CD14-positive monocyte (primary cell): ENCODE data around the gene GPR132. TPM values are rescaled to one million over a fixed set of nuclear protein-coding genes. Genes with fewer than 3 reads are reported as not detected.

ENCODE experiments used
- DNase-seq, 3 donors: peaks; one replicate each; pipeline ENCODE4 v3.0.0-alpha.2; 2011 to 2022
- H2AFZ ChIP-seq: 2 replicates; pipeline ENCODE4 v1.6.0; 2012; ENCODE audit warnings: mild to moderate bottlenecking, low read depth, low read length, inconsistent platforms; ENCODE audit not compliant: insufficient read depth, poor library complexity, severe bottlenecking
- H3K27ac ChIP-seq, 2 donors: 1 replicate in 1 of 2; 2 replicates in 1 of 2; pipeline ENCODE4 v1.5.1; 2012 to 2013; ENCODE audit warnings: low read length in 2 of 2, control low read depth in 1 of 2, inconsistent platforms in 1 of 2, low read depth in 1 of 2, mild to moderate bottlenecking in 1 of 2
- H3K27me3 ChIP-seq, 2 donors: one replicate each; pipeline versions ENCODE4 v1.6.0 to v1.6.1; 2011 to 2013; ENCODE audit warnings: low read length in 2 of 2; ENCODE audit not compliant: control insufficient read depth in 2 of 2, insufficient read depth in 2 of 2
- H3K36me3 ChIP-seq, 2 donors: replicated peaks in 1 of 2; 1 replicate in 1 of 2; 2 replicates in 1 of 2; pipeline versions ENCODE4 v1.5.1 to v1.6.1; 2012 to 2013; ENCODE audit warnings: low read length in 2 of 2, control low read depth in 1 of 2, inconsistent platforms in 1 of 2, mild to moderate bottlenecking in 1 of 2; ENCODE audit not compliant: insufficient read depth in 2 of 2, control insufficient read depth in 1 of 2
- H3K4me1 ChIP-seq, 2 donors: 1 replicate in 1 of 2; 2 replicates in 1 of 2; pipeline versions ENCODE4 v1.5.1 to v1.6.1; 2012 to 2013; ENCODE audit warnings: low read length in 2 of 2, control low read depth in 1 of 2, inconsistent platforms in 1 of 2, mild to moderate bottlenecking in 1 of 2, moderate library complexity in 1 of 2; ENCODE audit not compliant: insufficient read depth in 2 of 2, control insufficient read depth in 1 of 2
- H3K4me2 ChIP-seq: replicated peaks from 2 replicates; pipeline ENCODE3; 2012; ENCODE audit warnings: low read length, moderate library complexity, mild to moderate bottlenecking; ENCODE audit not compliant: poor library complexity, severe bottlenecking; ENCODE audit errors: extremely low read depth
- H3K4me3 ChIP-seq, 3 experiments: fragments of 200-600 bp in 1 of 3; sonication (generic) in 1 of 3; replicated peaks in 1 of 3; 1 replicate in 2 of 3; 2 replicates in 1 of 3; pipeline ENCODE4 v1.5.1; 2011 to 2013; ENCODE audit warnings: low read length in 3 of 3, mild to moderate bottlenecking in 3 of 3, control low read depth in 2 of 3, low read depth in 2 of 3, inconsistent platforms in 1 of 3, moderate library complexity in 1 of 3
- H3K79me2 ChIP-seq: 2 replicates; pipeline ENCODE4 v1.6.0; 2012; ENCODE audit warnings: mild to moderate bottlenecking, control low read depth, inconsistent platforms, low read length, moderate library complexity; ENCODE audit not compliant: insufficient read depth
- H3K9ac ChIP-seq: 2 replicates; pipeline ENCODE4 v1.6.0; 2017; ENCODE audit warnings: low read length, mild to moderate bottlenecking; ENCODE audit not compliant: insufficient read depth, poor library complexity, severe bottlenecking
- H3K9me3 ChIP-seq, 2 donors: replicated peaks in 1 of 2; 1 replicate in 1 of 2; 2 replicates in 1 of 2; pipeline versions ENCODE4 v1.5.1 to v1.6.1; 2012 to 2013; ENCODE audit warnings: low read length in 2 of 2, control low read depth in 1 of 2; ENCODE audit not compliant: control insufficient read depth in 1 of 2, insufficient read depth in 1 of 2
- H4K20me1 ChIP-seq: 2 replicates; pipeline ENCODE4 v1.6.0; 2012; ENCODE audit warnings: mild to moderate bottlenecking, low read length, control low read depth, moderate library complexity; ENCODE audit not compliant: insufficient read depth
- H3K27ac Mint-ChIP-seq, 7 donors: one replicate each; pipeline ENCODE4 v1.8.0; 2020; ENCODE audit warnings: mild to moderate bottlenecking in 7 of 7, mixed read lengths in 7 of 7, moderate library complexity in 6 of 7, inconsistent platforms in 2 of 7
- H3K27me3 Mint-ChIP-seq, 3 donors: one replicate each; pipeline ENCODE4 v1.8.0; 2021 to 2022; ENCODE audit warnings: low read depth in 3 of 3, mild to moderate bottlenecking in 3 of 3, mixed read lengths in 3 of 3, moderate library complexity in 3 of 3, inconsistent platforms in 1 of 3
- H3K36me3 Mint-ChIP-seq, 2 donors: one replicate each; pipeline ENCODE4 v1.8.0; 2020; ENCODE audit warnings: mixed read lengths in 2 of 2, inconsistent platforms in 1 of 2, mild to moderate bottlenecking in 1 of 2
- H3K4me1 Mint-ChIP-seq: one replicate; pipeline ENCODE4 v1.8.0; 2020; ENCODE audit warnings: mild to moderate bottlenecking, mixed read lengths
- H3K4me3 Mint-ChIP-seq, 2 donors: one replicate each; pipeline ENCODE4 v1.8.0; 2020; ENCODE audit warnings: mild to moderate bottlenecking in 2 of 2, mixed read lengths in 2 of 2, moderate library complexity in 1 of 2
- H3K9me3 Mint-ChIP-seq, 7 donors: one replicate each; pipeline ENCODE4 v1.8.0; 2020 to 2022; ENCODE audit warnings: mixed read lengths in 7 of 7, mild to moderate bottlenecking in 6 of 7, moderate library complexity in 6 of 7, inconsistent platforms in 2 of 7
- CTCF ChIP-seq: fragments of 200-600 bp; IDR thresholded peaks from one replicate; pipeline ENCODE4 v1.8.0; 2022; ENCODE audit warnings: antibody characterized with exemption, mild to moderate bottlenecking
- WGBS: methylation state at CpG from one replicate; pipeline ENCODE4 v1.1.5; 2013; ENCODE audit warnings: missing lambda C conversion rate; ENCODE audit not compliant: insufficient coverage; 5-methylcytosine and 5-hydroxymethylcytosine counted together
- intact Hi-C, 2 donors: fragments of 100-400 bp; cut with micrococcal nuclease; formaldehyde crosslinking; loops; one replicate each; pipeline versions ENCODE4 v1.15.0 to v1.15.1; 2023
- polyA plus RNA-seq, 3 donors: library from polyadenylated mRNA; depleted of rRNA in 1 of 3; unstranded in 2 of 3; stranded (reverse) in 1 of 3; fragments of 300-500 nt in 2 of 3; fragments of >200 nt in 1 of 3; fragmentation: Illumina TruSeq in 2 of 3; gene quantifications; 1 replicate in 2 of 3; 2 replicates in 1 of 3; pipeline ENCODE4 v1.2.3, GENCODE V29; 2012 to 2021

The GPR132 gene
- polyA plus RNA-seq, 3 donors, result 6.3 to 19.0 (median 13.0) TPM

DNA sequence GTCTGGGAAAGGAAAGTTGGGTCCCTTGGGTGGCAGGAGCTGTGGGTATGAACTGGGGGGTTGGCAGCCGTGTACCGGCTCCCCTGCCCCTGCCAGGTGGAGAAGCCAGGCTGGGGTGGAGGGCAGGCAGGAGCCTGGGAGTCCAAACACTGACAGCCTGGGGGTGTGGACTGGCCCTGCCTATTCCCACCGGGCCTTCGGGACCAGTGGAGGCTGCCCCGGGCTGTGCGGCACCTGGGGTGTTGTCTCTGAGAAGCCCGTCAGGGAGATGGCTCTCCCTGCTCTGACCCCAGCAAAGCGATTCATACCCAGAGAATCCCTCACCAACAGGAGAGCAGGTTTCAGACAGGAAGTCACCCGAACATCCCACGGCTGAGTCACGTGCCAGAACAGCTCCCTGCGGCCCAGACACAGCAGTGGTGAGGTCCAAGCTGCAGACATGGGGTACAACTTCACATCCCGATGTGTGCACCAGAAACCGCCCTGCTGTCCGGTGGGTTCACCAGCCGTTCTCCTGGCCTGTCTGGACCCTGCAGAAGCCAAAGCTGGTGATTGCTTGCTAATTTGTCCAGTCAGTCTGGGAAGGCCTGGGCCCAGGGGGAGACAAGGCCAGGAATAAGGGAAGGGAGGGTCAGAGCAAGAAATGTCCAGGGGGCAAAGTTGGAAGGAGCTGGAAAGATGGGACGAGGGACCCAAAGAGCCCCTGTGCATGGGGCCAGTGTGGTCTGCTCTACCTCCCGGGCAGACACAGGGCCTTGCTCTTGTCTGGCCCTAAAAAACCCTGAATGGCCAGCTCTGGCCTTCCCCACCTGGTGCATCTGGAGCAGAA, 2.1 kb upstream of the GPR132 start:
- H2AFZ ChIP-seq, result no peak overlapping the region
- H3K79me2 ChIP-seq, result peaks cover 52% of the 10 kb centered on the region
- Mint-ChIP-seq H3K4me3 (no peak overlapping the region), H3K9me3 (peaks cover 0 to 3% (median 0%) of the 10 kb centered on the region in 7 donors), H3K27me3 (peaks cover 0 to 4% (median 4%) of the 10 kb centered on the region in 3 donors), H3K27ac (peak overlapping the region; percentile 46 to 99 (median 86)), H3K4me1 (peaks cover 84% of the 10 kb centered on the region), H3K36me3 (peaks cover 7 to 11% of the 10 kb centered on the region in 2 donors)
- intact Hi-C loops, result loop anchor here in 1 of 2 donors (10.0 kb wide), 1 partner anchor 417 kb away; the partner anchor contains the start of gene CRIP1
- no peak overlapping the region for H3K4me3 ChIP-seq
- WGBS, result 61% methylated on average over 16 of the region's 18 CpGs
- peak; percentile 56 to 84 (median 77) for DNase-seq
- TF ChIP-seq CTCF, result no peak
- no peaks in the 10 kb centered on the region for H4K20me1 ChIP-seq
- peak overlapping the region; percentile 99 to 100 for H3K27ac ChIP-seq
- no peaks in the 10 kb centered on the region for H3K27me3 ChIP-seq
- no peaks in the 10 kb centered on the region for H3K9me3 ChIP-seq
- no peaks in the 10 kb centered on the region for H3K36me3 ChIP-seq
- H3K9ac ChIP-seq, result peak overlapping the region; percentile 98
- H3K4me2 ChIP-seq, result no peak overlapping the region
- peaks cover 87 to 88% of the 10 kb centered on the region in 2 donors for H3K4me1 ChIP-seq

GRCh38 chr14:105066240-105067071, 1.2 kb upstream of the GPR132 start:
- Mint-ChIP-seq H3K4me1 (peaks cover 87% of the 10 kb centered on the region), H3K36me3 (peaks cover 7 to 11% of the 10 kb centered on the region in 2 donors), H3K4me3 (peak overlapping the region in 1 of 2 donors; percentile 95), H3K27ac (peak overlapping the region; percentile 98 to 99 (median 99)), H3K9me3 (peaks cover 0 to 4% (median 0%) of the 10 kb centered on the region in 7 donors), H3K27me3 (peaks cover 0 to 4% (median 3%) of the 10 kb centered on the region in 3 donors)
- H3K4me1 ChIP-seq, result peaks cover 93 to 94% of the 10 kb centered on the region in 2 donors
- peak overlapping the region; percentile 91 for H3K4me2 ChIP-seq
- TF ChIP-seq CTCF, result no peak
- H3K9me3 ChIP-seq, result no peaks in the 10 kb centered on the region
- peak overlapping the region; percentile 99 to 100 for H3K27ac ChIP-seq
- H3K79me2 ChIP-seq, result peaks cover 61% of the 10 kb centered on the region
- H3K9ac ChIP-seq, result peak overlapping the region; percentile 98
- H2AFZ ChIP-seq, result no peak overlapping the region
- peak overlapping the region in 2 of 3 experiments; percentile 83 to 87 for H3K4me3 ChIP-seq
- no peaks in the 10 kb centered on the region for H3K27me3 ChIP-seq
- DNase-seq, result no peak
- no peaks in the 10 kb centered on the region for H3K36me3 ChIP-seq
- intact Hi-C loops, result loop anchor here in 1 of 2 donors (10.0 kb wide), 1 partner anchor 418 kb away; the partner anchor contains the start of gene CRIP1
- H4K20me1 ChIP-seq, result peaks cover 9% of the 10 kb centered on the region
- 89% methylated on average over 20 of the region's 28 CpGs for WGBS
